Testis (tissue), 2 donors: ENCODE results near the gene CABP4.

Source experiments
- POLR2A ChIP-seq: fragments of 450-650 bp; IDR thresholded peaks from one replicate; pipeline ENCODE4 v1.6.1; 2017; ENCODE audit warnings: antibody characterized with exemption, mild to moderate bottlenecking, moderate library complexity
- TF ChIP-seq, protein P1 (sequence below), 3 experiments: fragments of 450-650 bp in 2 of 3; fragments of 200-600 bp in 1 of 3; sonication (generic) in 1 of 3; IDR thresholded peaks; one replicate each; pipeline ENCODE4 v1.5.1; 2016 to 2019; ENCODE audit warnings: antibody characterized with exemption in 3 of 3, mild to moderate bottlenecking in 2 of 3, moderate library complexity in 1 of 3

DNA sequence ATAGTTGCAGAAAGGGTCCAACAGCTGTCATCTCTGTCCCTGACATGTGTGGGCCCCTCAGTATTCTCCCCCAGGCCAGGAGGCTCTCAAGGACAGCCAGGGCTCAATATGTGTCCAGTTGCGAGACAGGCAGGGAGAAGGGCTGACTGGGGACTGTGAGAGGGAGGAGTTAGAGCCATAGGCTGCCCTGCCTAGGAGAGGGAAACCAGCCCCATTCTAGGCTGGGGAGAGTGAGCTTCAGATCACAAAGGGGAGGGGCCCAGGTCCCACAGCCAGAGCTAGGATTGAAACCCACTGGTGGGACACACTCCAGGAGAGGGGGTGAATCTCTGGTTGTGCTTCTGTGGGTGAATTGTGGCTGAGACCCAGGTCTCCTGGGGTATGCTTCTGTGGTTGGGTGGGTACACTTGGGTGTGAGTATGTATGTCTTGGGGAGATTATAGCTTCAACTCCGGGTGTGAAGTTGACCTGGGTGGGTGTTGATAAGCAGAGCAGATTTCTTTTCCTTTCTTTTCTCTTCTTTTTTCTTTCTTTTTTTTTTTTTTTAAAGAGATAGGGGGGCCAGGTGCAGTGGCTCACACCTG lies 41.8 kb upstream of the CABP4 start:
- TF ChIP-seq, protein P1, sequence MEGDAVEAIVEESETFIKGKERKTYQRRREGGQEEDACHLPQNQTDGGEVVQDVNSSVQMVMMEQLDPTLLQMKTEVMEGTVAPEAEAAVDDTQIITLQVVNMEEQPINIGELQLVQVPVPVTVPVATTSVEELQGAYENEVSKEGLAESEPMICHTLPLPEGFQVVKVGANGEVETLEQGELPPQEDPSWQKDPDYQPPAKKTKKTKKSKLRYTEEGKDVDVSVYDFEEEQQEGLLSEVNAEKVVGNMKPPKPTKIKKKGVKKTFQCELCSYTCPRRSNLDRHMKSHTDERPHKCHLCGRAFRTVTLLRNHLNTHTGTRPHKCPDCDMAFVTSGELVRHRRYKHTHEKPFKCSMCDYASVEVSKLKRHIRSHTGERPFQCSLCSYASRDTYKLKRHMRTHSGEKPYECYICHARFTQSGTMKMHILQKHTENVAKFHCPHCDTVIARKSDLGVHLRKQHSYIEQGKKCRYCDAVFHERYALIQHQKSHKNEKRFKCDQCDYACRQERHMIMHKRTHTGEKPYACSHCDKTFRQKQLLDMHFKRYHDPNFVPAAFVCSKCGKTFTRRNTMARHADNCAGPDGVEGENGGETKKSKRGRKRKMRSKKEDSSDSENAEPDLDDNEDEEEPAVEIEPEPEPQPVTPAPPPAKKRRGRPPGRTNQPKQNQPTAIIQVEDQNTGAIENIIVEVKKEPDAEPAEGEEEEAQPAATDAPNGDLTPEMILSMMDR (IDR thresholded peaks at IDR 0.05) = no peak
- no peak for TF ChIP-seq POLR2A
